PC-9 (cell line): Measurements from ENCODE around the gene TMEM183A. TPM values are rescaled to one million over a fixed set of nuclear protein-coding genes. Genes with fewer than 3 reads are reported as not detected.

ENCODE experiments used
- BruUV-seq: library from RNA; stranded (reverse); fragments of 400-500 nt; replicated peaks from 2 replicates; lab custom pipeline; 2021; lab: Mats Ljungman, UMichigan
- CTCF ChIA-PET: fragments of 300-600 bp; sonication (Branson Sonifier 250); formaldehyde crosslinking; loops from one replicate; lab custom pipeline; 2022; ENCODE audit warnings: antibody characterized with exemption; lab: Charles Lee
- POLR2A ChIA-PET: fragments of 300-600 bp; sonication (Branson Sonifier 250); formaldehyde crosslinking; loops from one replicate; lab custom pipeline; 2022; ENCODE audit warnings: antibody characterized with exemption; ENCODE audit not compliant: unreplicated experiment; lab: Charles Lee
- DNase-seq, 2 experiments: peaks; one replicate each; pipeline versions ENCODE4 v3.0.0 to v3.0.0-alpha.2; 2015 to 2022; ENCODE audit warnings: mixed read lengths in 1 of 2
- H2AFZ ChIP-seq: fragments of 200-600 bp; sonication (generic); 2 replicates; pipeline ENCODE4 v1.8.1; 2017; ENCODE audit warnings: antibody characterized with exemption
- H3F3A ChIP-seq: fragments of 200-600 bp; sonication (generic); 2 replicates; pipeline ENCODE4 v1.8.1; 2017; ENCODE audit warnings: antibody characterized with exemption, mild to moderate bottlenecking, low read depth; ENCODE audit not compliant: insufficient read depth
- H3K27ac ChIP-seq: fragments of 200-600 bp; sonication (generic); 2 replicates; pipeline ENCODE4 v1.6.1; 2016; ENCODE audit warnings: mixed run types
- H3K27me3 ChIP-seq: fragments of 200-600 bp; sonication (generic); 2 replicates; pipeline ENCODE4 v1.6.1; 2016; ENCODE audit warnings: low read depth, mixed run types; ENCODE audit not compliant: insufficient read depth
- H3K36me3 ChIP-seq: fragments of 200-600 bp; sonication (generic); 2 replicates; pipeline ENCODE4 v1.6.1; 2016; ENCODE audit warnings: low read depth, mixed run types
- H3K4me1 ChIP-seq: fragments of 200-600 bp; sonication (generic); replicated peaks from 2 replicates; pipeline ENCODE4 v1.6.1; 2016; ENCODE audit warnings: mixed run types; ENCODE audit not compliant: insufficient read depth
- H3K4me2 ChIP-seq: fragments of 200-600 bp; sonication (generic); 2 replicates; pipeline ENCODE4 v1.6.1; 2017; ENCODE audit warnings: mixed run types
- H3K4me3 ChIP-seq: fragments of 200-600 bp; sonication (generic); 2 replicates; pipeline ENCODE4 v1.6.1; 2016; ENCODE audit warnings: mixed run types
- H3K79me2 ChIP-seq: fragments of 200-600 bp; sonication (generic); 2 replicates; pipeline ENCODE4 v1.6.1; 2017; ENCODE audit warnings: low read depth, mixed run types
- H3K9me2 ChIP-seq: fragments of 200-600 bp; sonication (generic); 2 replicates; pipeline ENCODE4 v1.8.1; 2017; ENCODE audit warnings: mild to moderate bottlenecking; ENCODE audit not compliant: insufficient read depth
- H3K9me3 ChIP-seq: fragments of 200-600 bp; sonication (generic); 2 replicates; pipeline ENCODE4 v1.8.1; 2016; ENCODE audit warnings: low read depth; ENCODE audit not compliant: insufficient read depth
- H4K20me1 ChIP-seq: fragments of 200-600 bp; sonication (generic); 2 replicates; pipeline ENCODE4 v1.8.1; 2017; ENCODE audit not compliant: insufficient read depth
- CTCF ChIP-seq: fragments of 200-600 bp; sonication (generic); conservative IDR thresholded peaks from 2 replicates; pipeline ENCODE4 v1.6.1; 2017; ENCODE audit warnings: mixed run types, antibody characterized with exemption, mild to moderate bottlenecking, moderate library complexity
- EZH2 ChIP-seq: fragments of 200-600 bp; sonication (generic); IDR thresholded peaks from 2 replicates; pipeline ENCODE4 v1.8.0; 2017; ENCODE audit warnings: antibody characterized with exemption, low read depth
- intact Hi-C: fragments of 100-400 bp; cut with micrococcal nuclease; formaldehyde crosslinking; loops from one replicate; pipeline ENCODE4 v1.10.0; 2022; ENCODE audit not compliant: unreplicated experiment
- total RNA-seq: library from RNA; stranded (reverse); gene quantifications from 2 replicates; pipeline ENCODE4 v1.2.3, GENCODE V29; 2021

TMEM183A gene
- total RNA-seq, 1 experiment from 2014 or later, result 53.5 TPM

GRCh38 chr1:203056012-203056411, 48.8 kb downstream of the TMEM183A start:
- H3K4me1 ChIP-seq, result no peaks in the 10 kb centered on the region
- CTCF ChIA-PET, result interaction anchor here (0.6 to 0.8 kb wide), 3 partner anchors 12 to 64 kb away, joined by 5 to 7 read pairs (median 5); no protein-coding TSS in a partner anchor
- H3K36me3 ChIP-seq, result no peaks in the 10 kb centered on the region
- BruUV-seq, result no TSS peak
- H3F3A ChIP-seq, result no peaks in the 10 kb centered on the region
- POLR2A ChIA-PET, result interaction anchor here (0.7 kb wide), 1 partner anchor 618 kb away, joined by 8 read pairs; no protein-coding TSS in a partner anchor
- H3K9me2 ChIP-seq, result no peaks in the 10 kb centered on the region
- no peaks in the 10 kb centered on the region for H3K9me3 ChIP-seq
- TF ChIP-seq EZH2, result no peak
- no peak for TF ChIP-seq CTCF
- no peak overlapping the region for H2AFZ ChIP-seq
- intact Hi-C loops, result no loop called here
- DNase-seq, result no peak
- H3K4me2 ChIP-seq, result no peak overlapping the region
- no peaks in the 10 kb centered on the region for H3K79me2 ChIP-seq
- H3K27ac ChIP-seq, result no peak overlapping the region
- no peaks in the 10 kb centered on the region for H4K20me1 ChIP-seq
- peaks cover 30% of the 10 kb centered on the region; the same call in 1 of the 2 replicates for H3K27me3 ChIP-seq
- H3K4me3 ChIP-seq, result no peak overlapping the region

- Histone ChIP-seq H3K79me2 (no peaks in the 10 kb centered on the region), H3K4me2 (no peak overlapping the region), H2AFZ (no peak overlapping the region), H3K36me3 (no peaks in the 10 kb centered on the region), H3K27ac (no peak overlapping the region), H3K27me3 (peaks cover 30% of the 10 kb centered on the region; the same call in 1 of the 2 replicates), H3K9me2 (no peaks in the 10 kb centered on the region), H3K9me3 (no peaks in the 10 kb centered on the region), H3K4me3 (no peak overlapping the region), H3F3A (no peaks in the 10 kb centered on the region), H4K20me1 (no peaks in the 10 kb centered on the region), H3K4me1 (no peaks in the 10 kb centered on the region)
- TF ChIP-seq EZH2 (no peak), CTCF (no peak; the same call in 1 of the 2 replicates)
- intact Hi-C loops, result no loop called here
- ChIA-PET POLR2A (interaction anchor here (0.7 kb wide), 1 partner anchor 617 kb away, joined by 8 read pairs; no protein-coding TSS in a partner anchor), CTCF (interaction anchor here (0.6 to 0.7 kb wide), 2 partner anchors 17 to 64 kb away, joined by 5 to 7 read pairs; no protein-coding TSS in a partner anchor)
- no peak for DNase-seq
- no TSS peak for BruUV-seq
These were observed 49.3 kb downstream of the TMEM183A start for GRCh38 chr1:203056516-203056915.

- H3K27me3 ChIP-seq, result peaks cover 25% of the 10 kb centered on the region; the same call in 1 of the 2 replicates
- no peaks in the 10 kb centered on the region for H3K9me3 ChIP-seq
- intact Hi-C loops, result no loop called here
- no peaks in the 10 kb centered on the region for H3K4me1 ChIP-seq
- no peak overlapping the region for H3K27ac ChIP-seq
- no peak overlapping the region for H3K4me2 ChIP-seq
- no peaks in the 10 kb centered on the region for H3F3A ChIP-seq
- no peaks in the 10 kb centered on the region for H3K9me2 ChIP-seq
- no peak overlapping the region for H3K4me3 ChIP-seq
- no peak for TF ChIP-seq CTCF
- TF ChIP-seq EZH2, result no peak
- H2AFZ ChIP-seq, result no peak overlapping the region
- ChIA-PET POLR2A (no interaction called here), CTCF (no interaction called here)
- DNase-seq, result no peak
- H3K79me2 ChIP-seq, result no peaks in the 10 kb centered on the region
- no peaks in the 10 kb centered on the region for H3K36me3 ChIP-seq
- no TSS peak for BruUV-seq
- H4K20me1 ChIP-seq, result no peaks in the 10 kb centered on the region
These were observed 50.9 kb downstream of the TMEM183A start for GRCh38 chr1:203057911-203058675.
